Activated CD4-positive, alpha-beta T cell treated with anti-CD3 and anti-CD28 coated beads for 1 hour (primary cell): ENCODE measurements around the gene PROSER3.
"Not testable (repeated sequence)": the region's sequence is repeated elsewhere in the genome, so short reads cannot be mapped to it uniquely, and the experiment has no call there.

Experiments used
- DNase-seq: peaks from one replicate; pipeline ENCODE4 v3.0.0-alpha.2; 2020

PROSER3 gene

GRCh38 chr19:35755550-35756376, 2.2 kb upstream of the PROSER3 start:
- peak; percentile 47 for DNase-seq

- DNase-seq, result no peak
These were observed 1.4 kb upstream of the PROSER3 start, which contains the start of gene HSPB6 for GRCh38 chr19:35756377-35757230. Gene HSPB6 (minus strand): TSS chr19:35757029. CDS start chr19:35757008, 21 bp downstream.

- no peak for DNase-seq
These were observed 686 bp upstream of the PROSER3 start for GRCh38 chr19:35757231-35757748.

GRCh38 chr19:35759697-35760096, 1.7 kb downstream of the PROSER3 start:
- no peak for DNase-seq

- no peak for DNase-seq
These were observed 2.9 kb downstream of the PROSER3 start for GRCh38 chr19:35760711-35761349.

- no peak for DNase-seq
These were observed 6.7 kb downstream of the PROSER3 start for GRCh38 chr19:35764432-35765315.

- no peak for DNase-seq
These were observed 8.7 kb downstream of the PROSER3 start for GRCh38 chr19:35766571-35767104.

- DNase-seq, result no peak
These were observed 9.5 kb downstream of the PROSER3 start for GRCh38 chr19:35767288-35768081.

- DNase-seq, result no peak
These were observed 10.1 kb downstream of the PROSER3 start for GRCh38 chr19:35768082-35768421.

- not testable (repeated sequence) for DNase-seq
These were observed 14.4 kb downstream of the PROSER3 start for GRCh38 chr19:35772362-35772761.

GRCh38 chr19:35773020-35773806, 15.2 kb downstream of the PROSER3 start:
- no peak for DNase-seq

- DNase-seq, result no peak
These were observed 16.5 kb downstream of the PROSER3 start for GRCh38 chr19:35774274-35775045.

- no peak for DNase-seq
These were observed 17.0 kb downstream of the PROSER3 start for GRCh38 chr19:35775046-35775297.

- peak; percentile 97 for DNase-seq
These were observed 17.5 kb downstream of the PROSER3 start, which contains the start of gene ARHGAP33 for GRCh38 chr19:35775298-35776101. Gene ARHGAP33 (plus strand): TSS chr19:35775564. CDS start chr19:35775659, 95 bp downstream.

- DNase-seq, result no peak
These were observed 18.3 kb downstream of the PROSER3 start for GRCh38 chr19:35776102-35776788.

GRCh38 chr19:35777086-35777841, 19.3 kb downstream of the PROSER3 start:
- DNase-seq, result no peak

GRCh38 chr19:35777961-35778360, 20.0 kb downstream of the PROSER3 start:
- DNase-seq, result no peak
